GM18505 (cell line): ENCODE measurements around the gene COPG1.
A peak's percentile ranks its signal among the peaks of the same experiment; 100 is the strongest.

Experiments
- ATAC-seq: cut with Tn5 transposase; IDR thresholded peaks from one replicate; pipeline ENCODE4 v1.9.1; 2021; ENCODE audit not compliant: unreplicated experiment
- POLR2A ChIP-seq: IDR thresholded peaks from 4 replicates; pipeline ENCODE4 v1.6.1; 2011; ENCODE audit warnings: borderline replicate concordance; ENCODE audit not compliant: insufficient read depth, insufficient read length; ENCODE audit errors: extremely low read depth

COPG1 gene

DNA sequence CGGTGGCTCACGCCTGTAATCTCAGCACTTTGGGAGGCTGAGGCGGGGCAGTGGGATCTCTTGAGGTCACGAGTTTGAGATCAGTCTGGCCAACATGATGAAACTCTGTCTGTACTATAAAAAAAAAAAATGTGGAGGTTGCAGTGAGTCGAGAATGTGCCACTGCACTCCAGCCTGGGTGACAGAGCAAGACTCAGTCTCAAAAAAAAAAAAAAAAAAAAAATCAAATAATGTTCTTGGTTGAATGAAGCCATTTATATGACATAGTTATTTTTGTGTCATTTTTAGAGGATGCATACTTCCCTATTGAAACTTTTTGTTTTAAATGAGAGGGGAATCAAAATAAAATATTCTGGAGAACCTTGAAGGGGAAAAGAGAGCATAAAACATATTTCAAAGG is 32.3 kb downstream of the COPG1 start:
- no peak for ATAC-seq
- no peak for TF ChIP-seq POLR2A

DNA sequence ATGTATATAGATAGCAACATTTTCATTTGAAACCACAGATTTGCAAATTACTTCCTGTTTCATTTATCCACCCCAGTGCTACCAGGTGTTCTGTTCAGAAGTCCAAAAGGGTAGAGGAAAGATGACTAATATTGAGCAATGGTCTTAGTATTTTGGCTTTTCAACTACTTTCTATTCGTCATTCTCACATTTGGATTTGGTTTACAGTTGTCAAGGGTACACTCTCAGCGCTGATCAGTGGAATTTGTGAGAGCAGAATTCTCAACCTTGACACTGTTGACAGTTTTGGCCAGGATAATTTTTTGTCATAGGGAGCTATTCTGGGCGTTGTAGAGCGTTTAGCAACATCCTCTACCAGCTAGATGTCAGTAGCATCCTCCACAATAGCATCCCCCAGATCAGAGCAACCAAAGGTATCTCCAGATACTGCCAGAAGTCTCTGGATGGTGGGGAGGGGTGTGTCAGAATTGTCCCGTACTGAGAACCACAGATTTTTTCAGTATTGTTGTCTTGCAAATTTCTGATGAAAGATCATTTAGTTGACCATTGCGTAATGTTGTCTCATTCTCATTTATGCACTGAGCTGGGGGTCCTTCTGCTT is 33.4 kb downstream of the COPG1 start:
- peak; percentile 58 for ATAC-seq
- TF ChIP-seq POLR2A = no peak

DNA sequence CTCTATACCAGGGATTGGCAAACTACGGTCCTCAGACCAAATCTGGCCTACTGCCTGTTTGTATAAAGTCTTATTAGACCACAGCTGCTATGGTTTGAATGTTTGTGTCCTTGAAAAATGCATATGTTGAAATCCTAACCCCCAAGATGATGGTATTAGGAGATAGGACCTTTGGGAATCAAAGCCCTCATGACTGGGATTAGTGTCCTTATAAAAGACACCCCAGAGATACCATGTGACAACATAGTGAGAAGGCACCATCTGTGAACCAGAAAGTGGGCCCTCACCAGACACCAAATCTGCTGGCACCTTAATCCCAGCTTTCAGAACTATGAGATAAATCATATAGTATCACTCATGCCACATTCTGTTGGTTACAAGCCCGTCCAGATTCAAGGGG is 36.7 kb downstream of the COPG1 start:
- no peak for TF ChIP-seq POLR2A
- no peak for ATAC-seq

DNA sequence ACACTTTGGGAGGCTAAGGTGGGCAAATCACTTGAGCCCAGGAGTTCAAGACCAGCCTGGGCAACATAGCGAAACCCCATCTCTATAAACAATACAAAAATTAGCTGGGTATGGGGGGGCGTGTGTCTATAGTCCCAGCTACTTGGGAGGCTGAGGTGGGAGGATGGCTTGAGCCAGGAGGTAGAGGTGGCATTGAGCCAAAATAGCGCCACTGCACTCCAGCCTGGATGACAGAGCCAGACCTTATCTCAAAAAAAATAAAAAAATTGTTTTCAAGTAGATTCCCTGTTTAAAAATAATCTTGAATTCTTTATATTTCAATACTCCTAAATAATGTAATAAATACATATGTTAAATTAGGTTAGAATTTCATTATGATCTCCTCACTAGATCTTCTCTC is 39.0 kb downstream of the COPG1 start:
- no peak for ATAC-seq
- TF ChIP-seq POLR2A = no peak

DNA sequence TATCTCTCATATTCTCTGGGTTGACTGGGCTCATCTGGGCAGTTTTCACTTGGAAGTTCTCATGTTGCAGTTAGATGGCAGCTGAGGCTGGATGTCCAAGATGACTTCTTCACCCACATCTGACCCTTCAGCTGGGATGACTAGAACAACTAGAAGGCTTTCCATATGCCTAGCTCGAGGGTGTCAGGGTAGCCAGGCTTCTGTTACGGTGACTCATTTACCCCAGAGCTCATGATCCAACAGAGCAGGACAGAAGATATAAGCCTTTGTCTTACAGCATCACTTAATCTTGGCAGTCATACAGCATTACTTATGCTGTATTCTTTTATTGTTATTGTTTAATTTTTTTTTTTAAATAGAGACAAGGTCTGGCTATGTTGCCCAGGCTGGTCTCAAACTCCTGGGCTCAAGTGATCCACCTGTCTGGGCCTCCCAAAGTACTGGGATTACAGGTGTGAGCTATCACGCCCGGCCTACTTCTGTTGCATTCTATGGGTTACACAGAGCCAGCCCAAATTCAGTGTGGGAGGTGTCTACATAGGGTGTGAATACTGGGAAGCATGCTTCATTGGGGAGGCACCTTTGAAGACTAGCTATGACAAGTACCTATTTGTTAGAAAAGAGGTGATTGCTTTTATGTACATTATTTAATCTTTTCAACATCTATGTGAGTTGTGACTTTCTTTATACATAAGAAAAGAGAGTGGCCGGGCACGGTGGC is 40.0 kb downstream of the COPG1 start:
- ATAC-seq = no peak
- TF ChIP-seq POLR2A = no peak

DNA sequence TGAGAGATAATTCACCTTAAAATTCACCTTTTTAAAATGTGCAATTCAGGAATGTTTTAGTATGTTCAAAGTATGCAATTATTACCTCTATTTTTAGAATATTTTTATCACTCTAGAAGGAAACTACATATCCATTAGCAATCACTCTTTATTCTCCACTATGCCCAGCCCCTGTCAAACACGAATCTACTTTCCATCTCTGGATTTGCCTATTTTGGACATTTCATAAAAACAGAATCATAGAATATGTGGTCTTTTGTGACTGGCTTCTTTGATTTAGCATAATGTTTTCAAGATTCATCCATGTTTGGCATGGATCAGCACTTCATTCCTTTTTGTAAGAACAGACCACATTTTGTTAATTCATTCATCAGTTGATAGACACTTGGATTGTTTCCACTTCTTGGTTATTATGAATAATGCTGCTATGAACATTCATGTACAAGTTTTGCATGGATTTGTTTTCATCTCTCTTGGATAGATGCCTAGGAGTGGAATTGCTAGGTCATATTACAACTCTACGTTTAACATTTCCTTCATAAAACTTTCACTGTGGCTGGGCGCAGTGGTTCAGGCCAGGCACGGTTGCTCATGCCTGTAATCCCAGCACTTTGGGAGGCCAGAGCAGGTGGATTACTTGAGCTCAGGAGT is 42.0 kb downstream of the COPG1 start:
- no peak for TF ChIP-seq POLR2A
- ATAC-seq = no peak

DNA sequence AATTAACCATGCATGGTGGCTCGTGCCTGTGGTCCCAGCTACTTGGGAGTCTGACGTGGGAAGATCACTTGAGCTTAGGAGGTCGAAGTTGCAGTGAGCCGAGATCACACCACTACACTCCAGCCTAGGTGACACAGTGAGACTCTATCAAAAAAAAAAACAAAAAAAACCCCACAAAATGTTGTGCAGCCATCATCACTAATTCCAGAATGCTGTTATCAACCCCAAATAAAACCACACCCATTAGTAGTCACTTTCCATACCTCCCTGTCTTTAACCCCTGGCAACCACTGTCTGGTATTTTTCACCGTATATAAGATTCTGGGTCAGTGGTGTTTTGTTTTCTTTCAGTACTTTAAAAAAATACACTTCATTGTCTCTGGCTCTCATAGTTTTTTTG is 45.9 kb downstream of the COPG1 start:
- no peak for TF ChIP-seq POLR2A
- ATAC-seq = no peak

DNA sequence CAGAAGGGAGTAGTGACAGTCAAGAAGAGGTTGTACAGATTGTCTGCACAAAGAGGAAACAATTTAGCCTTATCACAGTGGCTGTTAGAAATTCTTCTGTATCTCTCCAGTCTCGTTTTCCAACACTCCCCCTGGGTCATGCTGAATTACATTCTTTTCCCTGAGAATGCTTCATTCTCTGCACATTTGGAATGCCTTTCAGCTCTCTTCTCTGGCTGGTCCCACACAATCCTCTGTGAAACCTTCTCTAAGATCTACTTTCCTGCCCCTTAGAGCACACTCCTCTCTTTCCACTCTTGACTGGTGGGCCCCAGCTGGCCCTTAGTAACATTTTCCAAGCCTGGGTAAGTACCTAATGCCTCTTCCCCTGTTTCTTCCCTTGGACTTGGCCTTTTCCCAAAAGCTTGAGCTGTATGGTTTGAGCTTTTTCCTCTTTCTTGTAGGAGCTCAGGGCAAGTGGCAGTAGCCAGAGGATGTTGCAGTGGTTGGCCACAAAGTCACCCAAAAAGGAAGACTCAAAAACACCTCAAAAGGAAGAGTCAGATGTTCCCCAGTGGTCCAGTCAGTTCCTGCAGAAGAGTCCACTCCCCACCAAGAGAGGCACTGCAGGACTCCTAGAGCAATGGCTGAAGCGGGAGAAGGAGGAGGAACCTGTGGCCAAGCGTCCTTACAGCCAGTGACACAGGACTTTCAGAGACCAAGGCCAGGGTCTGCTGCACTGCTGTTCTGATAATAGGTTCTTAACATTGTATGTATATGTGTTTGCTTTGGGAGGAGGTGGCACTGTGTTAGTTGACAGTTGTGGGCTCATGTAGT is 54.9 kb downstream of the COPG1 start:
- no peak for TF ChIP-seq POLR2A
- ATAC-seq = no peak

DNA sequence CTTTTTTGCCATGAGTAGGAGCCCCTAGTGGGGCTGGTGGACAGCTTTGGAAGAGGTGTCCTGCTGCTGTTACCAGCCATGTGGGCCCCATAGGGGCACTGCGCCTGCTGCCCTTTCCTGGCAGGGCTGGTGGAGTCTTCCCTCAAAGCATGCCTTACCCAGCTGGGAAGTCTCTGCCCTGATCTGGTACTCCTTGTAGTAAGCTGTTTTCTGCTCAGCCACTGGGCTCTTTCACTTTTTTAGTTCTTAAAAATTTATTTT is 55.5 kb downstream of the COPG1 start:
- no peak for ATAC-seq
- no peak for TF ChIP-seq POLR2A

DNA sequence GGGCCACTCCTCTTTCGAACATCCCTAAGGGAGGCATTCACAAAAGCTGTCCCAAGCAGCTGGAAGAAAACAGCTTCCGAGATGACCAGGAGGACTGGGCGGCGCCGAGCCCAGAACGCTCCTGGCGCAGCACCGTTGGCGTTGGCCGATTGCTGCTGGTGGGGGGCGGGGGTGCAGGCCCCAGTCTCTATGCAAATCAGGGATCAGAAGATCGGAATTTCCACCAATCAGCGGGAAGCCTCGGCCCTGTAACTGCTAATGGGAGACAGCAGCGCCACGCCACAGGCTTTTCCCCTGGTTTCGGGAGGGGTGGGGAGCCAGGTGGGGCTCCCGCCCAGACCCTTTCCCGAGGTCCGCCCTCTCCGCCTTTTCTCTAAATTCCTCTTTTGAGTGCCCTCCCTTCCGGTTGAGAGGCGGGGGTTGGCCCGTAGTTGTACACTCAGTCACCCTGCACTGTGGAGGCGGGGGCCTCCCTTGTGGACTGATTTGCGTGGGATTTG is 56.2 kb downstream of the COPG1 start:
- no peak for ATAC-seq
- peak; percentile 60 for TF ChIP-seq POLR2A

DNA sequence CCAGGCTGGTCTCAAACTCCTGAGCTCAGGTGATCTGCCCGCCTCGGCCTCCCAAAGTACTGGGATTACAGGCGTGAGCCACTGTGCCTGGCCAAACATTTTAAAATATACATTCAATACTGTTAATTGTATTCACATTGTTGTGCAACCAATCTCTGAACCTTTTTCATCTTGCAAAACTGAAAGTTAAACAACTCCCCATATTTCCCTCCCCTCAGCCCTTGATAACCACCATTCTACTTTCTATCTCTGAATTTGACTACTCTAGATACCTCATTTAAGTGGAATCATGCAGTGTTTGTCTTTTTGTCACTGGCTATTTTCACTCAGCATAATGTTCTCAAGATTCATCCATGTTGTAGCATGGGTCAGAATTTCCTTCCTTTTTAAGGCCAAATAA is 59.2 kb downstream of the COPG1 start:
- ATAC-seq = no peak
- TF ChIP-seq POLR2A = no peak

DNA sequence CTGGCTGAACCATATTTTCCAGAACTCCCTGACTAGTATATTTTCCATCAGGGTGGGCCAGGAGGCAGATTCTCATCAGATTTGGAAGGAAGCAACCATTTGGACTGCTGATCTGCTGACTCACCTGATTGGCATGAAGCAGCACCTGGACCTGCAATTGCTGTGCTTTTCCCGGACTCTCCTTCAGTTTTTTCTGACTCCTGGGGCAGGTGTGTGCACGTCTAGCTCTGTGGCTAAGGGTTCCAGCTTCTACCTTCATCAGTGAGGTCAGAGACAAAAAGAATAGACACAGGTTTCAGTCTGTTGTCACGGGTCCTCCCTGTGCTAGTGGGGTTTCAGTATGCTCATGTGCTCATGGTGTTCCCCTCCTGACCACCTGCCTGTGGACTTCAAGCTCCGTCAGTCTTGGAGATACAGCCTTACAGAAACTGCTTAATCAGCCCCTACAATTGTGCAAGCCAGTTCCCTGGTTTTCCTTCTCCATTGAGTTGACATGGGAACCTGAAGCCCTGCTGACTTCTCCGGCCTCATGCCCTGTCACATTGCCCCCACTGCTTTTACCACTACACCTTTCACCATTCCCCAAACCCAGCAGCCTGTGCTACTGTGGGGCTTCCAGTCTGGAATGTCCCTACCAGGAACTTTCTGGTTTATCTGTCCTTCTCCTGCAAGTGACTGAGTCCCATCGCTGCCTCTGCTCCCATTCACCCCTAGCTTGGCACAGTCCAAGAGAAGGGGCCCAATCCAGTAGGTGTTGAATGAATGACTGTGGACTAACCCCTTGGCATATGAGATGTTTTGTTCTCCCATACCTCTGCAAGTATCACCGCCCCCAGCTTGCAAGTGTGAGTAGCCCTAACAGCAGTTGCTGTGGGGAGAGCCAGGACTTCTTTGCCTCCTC is 61.0 kb downstream of the COPG1 start:
- no peak for TF ChIP-seq POLR2A
- ATAC-seq = no peak
